HG02981 (cell line): ENCODE measurements around the gene INO80C.
"Not testable (repeated sequence)": the region's sequence is repeated elsewhere in the genome, so short reads cannot be mapped to it uniquely, and the experiment has no call there.

Experiments
- ATAC-seq: cut with Tn5 transposase; IDR thresholded peaks from one replicate; pipeline ENCODE4 v1.9.1; 2021; ENCODE audit warnings: mild to moderate bottlenecking, moderate library complexity; ENCODE audit not compliant: unreplicated experiment

The INO80C gene

DNA sequence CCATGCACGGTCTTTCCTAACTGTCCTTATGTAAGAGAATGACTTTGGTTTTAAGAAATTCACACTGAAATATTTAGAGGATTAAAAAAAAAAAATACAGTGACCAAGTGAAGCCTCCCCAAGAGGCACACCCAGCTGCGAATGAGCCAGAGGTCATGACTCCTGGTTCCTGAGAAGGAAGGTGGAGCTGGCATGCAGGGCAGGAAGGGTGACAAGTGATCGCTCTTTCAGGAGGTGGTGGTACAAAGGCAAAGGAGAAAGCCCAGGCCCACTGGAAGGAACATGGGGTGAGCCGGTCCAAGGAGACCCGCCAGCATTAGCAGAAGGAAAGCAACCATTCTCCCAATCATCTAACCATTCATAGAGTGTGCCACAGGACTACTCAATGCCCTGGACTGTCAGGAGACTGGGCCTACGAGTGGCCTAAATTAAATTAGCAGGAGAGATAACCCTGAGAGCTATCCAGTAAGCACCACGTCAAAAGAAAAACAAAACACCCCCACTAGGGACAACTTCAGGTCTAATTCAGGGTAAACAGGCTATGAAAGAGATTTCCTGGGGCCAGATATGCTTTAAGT lies 7.8 kb downstream of the INO80C start:
- ATAC-seq: no peak

DNA sequence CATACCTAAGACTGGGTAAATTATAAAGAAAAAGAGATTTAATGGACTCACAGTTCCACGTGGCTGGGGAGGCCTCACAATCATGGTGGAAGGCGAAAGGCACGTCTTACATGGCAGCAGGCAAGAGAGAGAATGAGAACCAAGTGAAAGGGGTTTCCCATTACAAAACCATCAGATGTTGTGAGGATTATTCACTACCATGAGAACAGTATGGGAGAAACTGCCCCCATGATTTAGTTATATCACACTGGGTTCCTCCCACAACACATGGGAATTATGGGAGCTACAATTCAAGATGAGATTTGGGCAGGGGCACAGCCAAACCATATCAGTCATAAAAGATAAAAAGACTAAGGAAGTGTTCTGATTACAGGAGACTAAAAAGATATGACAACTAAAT lies 8.5 kb downstream of the INO80C start:
- ATAC-seq: not testable (repeated sequence)

DNA sequence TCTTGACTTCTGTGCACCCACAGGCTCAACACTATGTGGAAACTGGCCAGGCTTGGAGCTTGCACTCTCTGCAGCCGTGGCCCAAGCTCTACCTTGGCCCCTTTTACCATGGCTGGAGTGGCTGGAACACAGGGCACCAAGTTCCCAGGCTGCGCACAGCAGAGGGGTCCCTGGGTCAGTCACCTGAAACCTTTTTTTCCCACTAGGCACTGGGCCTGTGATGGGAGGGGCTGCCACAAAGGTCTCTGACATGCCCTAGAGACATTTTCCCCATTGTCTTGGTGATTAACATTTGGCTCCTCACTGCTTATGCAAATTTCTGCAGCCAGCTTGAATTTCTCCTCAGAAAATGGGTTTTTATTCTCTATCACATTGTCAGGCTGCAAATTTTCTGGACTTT lies 9.4 kb downstream of the INO80C start:
- not testable (repeated sequence) for ATAC-seq

DNA sequence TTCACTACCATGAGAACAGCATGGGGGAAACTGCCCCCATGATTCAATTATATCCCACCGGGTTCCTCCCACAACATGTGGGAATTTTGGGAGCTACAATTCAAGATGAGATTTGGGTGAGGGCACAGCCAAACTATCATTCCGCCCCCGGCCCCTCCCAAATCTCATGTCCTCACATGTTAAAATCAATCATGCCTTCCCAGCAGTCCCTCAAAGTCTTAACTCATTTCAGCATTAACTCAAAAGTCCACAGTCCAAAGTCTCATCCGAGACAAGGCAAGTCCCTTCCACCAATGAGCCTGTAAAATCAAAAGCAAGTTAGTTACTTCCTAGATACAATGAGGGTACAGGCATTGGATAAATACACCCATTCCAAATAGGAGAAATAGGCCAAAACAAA lies 10.2 kb downstream of the INO80C start:
- ATAC-seq: not testable (repeated sequence)

DNA sequence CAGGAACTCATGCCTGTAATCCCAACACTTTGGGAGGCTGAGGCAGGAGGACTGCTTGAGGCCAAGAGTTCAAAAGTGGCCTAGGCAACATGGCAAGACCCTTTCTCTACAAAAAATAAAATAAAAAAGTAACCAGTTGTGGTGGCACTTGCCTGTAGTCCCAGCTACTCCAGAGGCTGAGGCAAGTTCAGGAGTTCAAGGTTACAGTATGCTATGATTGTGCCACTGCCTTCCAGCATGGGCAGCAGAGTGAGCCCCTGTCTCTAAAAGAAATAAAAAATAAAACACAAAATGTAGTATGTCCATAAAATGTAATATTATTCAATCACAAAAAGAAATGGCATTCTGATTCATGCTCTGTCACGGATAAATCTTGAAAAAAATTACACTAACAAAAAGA lies 11.9 kb downstream of the INO80C start:
- ATAC-seq: no peak

GRCh38 chr18:35484034-35484433 lies 13.7 kb downstream of the INO80C start:
- ATAC-seq: peak; percentile 65

- no peak for ATAC-seq
Observed at GRCh38 chr18:35481960-35482366, 15.8 kb downstream of the INO80C start.

GRCh38 chr18:35479911-35480586 lies 17.7 kb downstream of the INO80C start:
- no peak for ATAC-seq

DNA sequence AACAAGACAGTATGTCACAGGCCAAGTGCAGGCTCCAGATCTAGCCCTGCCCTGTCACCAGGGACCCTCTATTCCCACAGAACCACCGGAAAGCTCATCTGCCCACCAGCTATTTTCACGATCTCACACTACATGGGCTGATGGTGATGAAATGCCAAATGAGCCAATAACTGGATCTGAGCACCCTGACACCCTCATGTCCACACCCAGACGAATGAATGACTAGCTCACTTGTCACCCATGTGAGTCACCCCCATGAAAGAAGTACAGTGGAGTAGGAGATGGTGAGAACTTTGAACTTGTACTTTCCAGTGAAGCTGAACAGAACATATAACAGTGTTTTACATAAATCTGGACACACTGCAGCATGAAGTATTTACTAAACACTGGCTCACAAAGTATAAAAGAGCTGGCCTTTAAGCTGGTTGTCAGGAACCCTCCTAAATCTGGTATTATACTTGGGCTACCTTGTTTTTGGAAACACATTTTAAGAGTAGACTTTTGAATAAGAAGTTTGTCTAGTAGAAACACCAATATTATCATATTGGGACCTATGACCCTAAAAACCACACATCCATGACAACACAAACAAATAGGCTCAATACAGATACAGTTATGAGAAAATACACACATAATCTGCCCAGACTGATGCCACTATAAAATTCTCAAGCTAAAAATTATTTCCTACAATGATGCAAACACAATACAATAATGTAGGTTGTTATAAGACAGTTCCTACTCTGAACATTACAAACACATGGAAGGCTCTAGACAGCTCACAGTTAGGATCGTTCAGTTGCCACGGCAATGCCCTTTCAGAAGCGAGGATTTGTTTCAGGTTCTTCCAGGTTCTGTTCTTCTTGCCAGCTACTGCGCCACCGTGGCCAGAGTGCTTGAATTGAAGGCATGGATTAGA lies 19.0 kb downstream of the INO80C start:
- peak; percentile 52 for ATAC-seq

- no peak for ATAC-seq
Observed at GRCh38 chr18:35477974-35478373, 19.8 kb downstream of the INO80C start.

DNA sequence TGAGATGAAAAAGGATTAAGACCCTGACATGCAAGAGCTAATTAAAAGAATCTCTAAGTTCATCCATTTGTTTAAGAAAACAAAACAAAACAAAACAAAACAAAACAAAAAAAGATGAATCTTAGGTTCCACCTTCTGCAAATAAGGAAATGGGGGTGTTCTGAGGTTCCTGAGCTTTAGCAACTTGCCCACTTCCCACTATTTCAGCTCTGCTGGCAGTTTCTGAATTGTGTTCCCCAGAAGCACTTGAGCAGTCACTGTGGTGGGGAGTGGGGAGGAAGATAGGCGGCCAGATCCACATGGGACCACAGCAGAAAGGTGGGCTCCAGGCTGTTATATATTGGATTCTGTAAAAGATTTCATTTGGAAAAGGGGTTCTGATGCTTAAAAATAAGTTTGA lies 20.3 kb downstream of the INO80C start:
- ATAC-seq: no peak

DNA sequence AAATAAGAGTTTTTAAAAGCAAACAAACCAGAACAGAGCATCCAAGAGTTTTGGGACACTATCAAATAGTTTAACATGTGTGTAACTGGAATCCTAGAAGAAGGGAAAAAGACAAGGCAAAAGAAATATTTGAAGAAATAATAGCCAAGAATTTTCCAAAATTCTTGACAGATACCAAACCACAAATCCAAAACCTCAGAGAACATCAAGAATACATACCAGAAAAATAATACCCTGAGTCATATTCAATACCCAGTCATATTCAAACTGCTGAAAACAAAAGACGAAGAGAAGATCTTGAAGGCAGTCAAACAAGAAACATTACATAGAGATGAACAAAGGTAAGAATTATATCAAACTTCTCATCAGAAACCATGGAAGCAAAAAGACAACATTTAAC lies 22.9 kb downstream of the INO80C start:
- ATAC-seq: no peak

DNA sequence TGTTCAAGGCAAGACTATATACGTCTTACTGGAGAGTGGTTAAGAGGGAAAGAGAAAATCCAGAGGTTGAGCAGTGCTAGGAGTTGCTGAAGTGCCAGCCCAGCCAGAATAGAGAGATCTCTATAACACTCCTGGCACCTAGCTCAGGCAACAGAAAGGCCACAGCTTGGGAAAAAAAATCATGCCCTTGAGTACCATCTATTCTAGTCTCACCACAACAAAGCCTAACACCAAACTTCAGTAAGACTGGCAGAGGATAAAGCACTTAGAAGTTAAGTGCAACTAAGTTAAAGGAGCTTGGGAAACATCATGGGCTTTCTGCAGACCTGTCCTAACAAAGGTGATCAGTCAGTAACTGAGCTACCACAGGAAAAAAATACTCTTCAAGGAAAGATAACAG lies 24.2 kb downstream of the INO80C start:
- no peak for ATAC-seq

GRCh38 chr18:35470435-35470834 lies 27.3 kb downstream of the INO80C start:
- ATAC-seq: no peak

GRCh38 chr18:35469725-35470124 lies 28.0 kb downstream of the INO80C start:
- no peak for ATAC-seq

- ATAC-seq: no peak
Observed at GRCh38 chr18:35468711-35469110, 29.0 kb downstream of the INO80C start.

DNA sequence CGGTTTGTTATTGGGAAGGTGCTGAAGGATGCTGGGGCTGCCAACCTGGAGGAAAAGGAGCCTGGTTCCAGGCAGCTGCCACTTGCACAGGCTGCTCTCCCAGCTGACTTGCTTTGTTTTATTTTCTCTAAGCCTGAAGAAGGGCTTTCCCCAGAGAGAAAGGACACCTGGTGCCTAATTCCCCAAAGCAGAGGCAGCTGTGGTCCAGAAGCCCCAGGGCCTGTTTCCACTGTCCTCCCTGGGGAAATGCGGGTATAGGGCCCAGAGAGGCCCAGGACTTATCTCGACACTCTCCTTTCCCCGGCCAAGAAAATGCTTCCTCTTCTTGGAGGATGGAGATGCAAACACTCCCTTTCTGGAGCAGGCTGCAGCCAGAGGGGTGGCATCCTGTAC lies 30.1 kb downstream of the INO80C start:
- peak; percentile 73 for ATAC-seq

GRCh38 chr18:35466815-35467623 lies 30.7 kb downstream of the INO80C start:
- ATAC-seq: peak; percentile 16

DNA sequence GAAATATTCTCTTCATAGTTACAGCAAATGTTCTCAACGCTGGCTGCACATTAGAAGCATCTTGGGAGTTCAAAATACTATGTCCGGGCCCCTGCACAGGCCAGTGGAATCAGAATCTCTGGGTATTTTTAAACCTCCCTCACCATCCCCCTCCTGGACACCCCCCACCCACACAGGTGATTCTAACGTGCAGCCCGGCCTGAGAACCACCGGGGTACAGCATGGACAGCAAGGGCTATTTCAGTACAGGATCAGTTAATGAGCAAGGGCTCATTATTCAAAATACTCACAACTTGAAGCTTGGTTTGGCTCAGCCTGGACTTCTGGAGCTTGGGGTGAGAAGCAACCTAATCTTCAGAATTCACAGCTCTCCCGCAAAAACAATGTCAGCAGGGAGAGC lies 31.4 kb downstream of the INO80C start:
- ATAC-seq: no peak

- no peak for ATAC-seq
Observed at GRCh38 chr18:35465329-35465728, 32.4 kb downstream of the INO80C start.

- ATAC-seq: no peak
Observed at GRCh38 chr18:35464831-35465279, 32.9 kb downstream of the INO80C start.
